GM19463 (cell line): ENCODE measurements around the gene DBT.
"Not testable (repeated sequence)": the region's sequence is repeated elsewhere in the genome, so short reads cannot be mapped to it uniquely, and the experiment has no call there.

ENCODE experiments used
- ATAC-seq: cut with Tn5 transposase; IDR thresholded peaks from one replicate; pipeline ENCODE4 v1.9.1; 2021; ENCODE audit warnings: mild to moderate bottlenecking, moderate library complexity; ENCODE audit not compliant: unreplicated experiment

The DBT gene

GRCh38 chr1:100252901-100253300 is 3.3 kb upstream of the DBT start:
- ATAC-seq: no peak

- ATAC-seq: no peak
Measured at GRCh38 chr1:100250807-100251206, 1.2 kb upstream of the DBT start.

DNA sequence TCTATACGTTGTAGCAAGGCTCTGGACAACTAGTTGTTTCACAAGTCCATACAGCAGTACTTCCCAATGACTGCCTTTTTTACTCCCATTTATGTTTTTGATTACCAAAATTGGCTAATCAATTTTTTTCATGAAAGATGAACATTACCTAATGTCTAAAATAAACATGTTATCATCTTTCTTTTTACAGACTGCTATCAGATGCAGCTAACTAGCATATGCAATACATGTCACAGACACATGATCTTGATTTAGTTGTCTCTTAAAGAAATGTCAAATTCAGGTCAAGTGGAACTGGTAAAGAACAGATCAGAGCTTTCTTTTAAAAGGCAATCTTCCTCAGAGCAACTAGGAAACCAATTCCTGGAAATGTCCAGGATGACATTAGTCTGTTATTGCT is 630 bp upstream of the DBT start:
- ATAC-seq: no peak

- no peak for ATAC-seq
Measured at GRCh38 chr1:100249155-100249536, 488 bp downstream of the DBT start.

- no peak for ATAC-seq
Measured at GRCh38 chr1:100246738-100247137, 2.9 kb downstream of the DBT start.

DNA sequence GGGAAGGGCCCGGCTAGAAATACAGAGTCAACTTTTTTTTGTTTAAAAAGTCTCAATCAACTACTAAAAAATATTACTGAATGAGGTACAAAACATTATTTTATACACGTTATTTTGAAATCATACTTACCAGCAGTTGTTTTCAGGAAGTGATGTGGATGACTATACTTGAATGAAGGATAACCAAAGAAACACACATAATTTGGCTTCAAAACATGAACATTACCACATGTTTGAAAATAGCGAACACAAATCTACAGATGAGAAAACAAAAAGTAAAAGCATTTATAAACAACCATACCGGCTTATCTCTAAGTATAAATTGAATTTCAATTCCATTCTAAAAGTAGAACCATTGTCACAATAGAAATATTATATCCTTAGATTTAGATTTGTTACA is 9.0 kb downstream of the DBT start:
- ATAC-seq: no peak

GRCh38 chr1:100239961-100240360 is 9.7 kb downstream of the DBT start:
- ATAC-seq: no peak

DNA sequence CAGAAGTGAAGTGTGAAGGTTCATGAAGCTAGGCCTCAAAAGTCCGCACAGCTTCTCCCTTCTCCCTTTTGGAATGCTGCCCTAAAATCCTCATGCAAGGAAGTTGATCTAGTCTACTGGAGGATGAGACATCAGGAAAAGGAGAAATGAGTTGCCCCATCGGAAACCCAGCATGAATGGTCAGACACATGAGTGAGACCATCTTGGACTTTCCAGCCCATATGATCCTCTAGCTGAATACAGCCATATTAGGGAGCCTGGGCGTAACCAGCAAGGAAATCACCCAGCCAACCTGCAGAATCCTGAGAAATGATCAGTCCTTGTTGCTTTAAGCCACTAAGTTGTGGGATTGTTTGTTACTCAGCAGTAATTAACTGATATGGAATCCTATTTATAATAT is 12.5 kb downstream of the DBT start:
- ATAC-seq: no peak

- no peak for ATAC-seq
Measured at GRCh38 chr1:100234432-100234831, 15.2 kb downstream of the DBT start.

- ATAC-seq: not testable (repeated sequence)
Measured at GRCh38 chr1:100233566-100233965, 16.1 kb downstream of the DBT start.

DNA sequence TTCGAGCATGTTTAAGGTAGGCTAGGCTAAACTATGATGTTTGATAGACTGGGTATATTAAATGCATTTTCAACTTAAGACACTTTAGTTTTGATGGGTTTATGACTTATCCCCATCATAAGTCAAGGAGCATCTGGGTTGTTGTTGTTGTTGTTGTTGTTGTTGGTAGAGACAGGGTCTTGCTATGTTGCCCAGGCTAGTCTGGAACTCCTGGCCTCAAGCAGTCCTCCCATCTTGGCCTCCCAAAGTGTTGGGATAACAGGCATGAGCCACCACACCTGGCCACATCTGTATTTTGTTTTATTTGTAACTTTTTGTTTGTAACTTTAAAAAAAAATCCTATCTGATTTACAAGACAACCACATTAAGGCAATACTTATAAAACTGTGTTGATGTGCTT is 17.5 kb downstream of the DBT start:
- ATAC-seq: no peak

DNA sequence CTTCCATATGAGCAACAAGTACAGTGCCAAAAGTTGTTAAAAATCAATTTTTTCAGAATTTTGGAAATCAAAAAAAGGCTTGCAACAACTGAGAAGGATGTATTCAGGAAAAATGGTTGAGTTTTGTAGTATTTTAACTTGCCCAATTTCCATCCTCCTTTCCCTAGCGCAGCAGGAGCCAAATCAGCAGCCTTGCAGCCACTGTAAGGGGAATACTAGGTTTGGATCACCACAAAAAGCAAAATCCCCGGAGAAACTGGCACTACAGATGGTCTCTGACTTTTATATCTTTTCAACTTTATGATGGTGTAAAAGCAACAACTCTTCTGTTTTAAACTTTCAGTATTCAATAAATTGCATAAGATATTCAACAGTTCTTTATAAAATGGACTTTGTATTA is 17.9 kb downstream of the DBT start:
- ATAC-seq: no peak

DNA sequence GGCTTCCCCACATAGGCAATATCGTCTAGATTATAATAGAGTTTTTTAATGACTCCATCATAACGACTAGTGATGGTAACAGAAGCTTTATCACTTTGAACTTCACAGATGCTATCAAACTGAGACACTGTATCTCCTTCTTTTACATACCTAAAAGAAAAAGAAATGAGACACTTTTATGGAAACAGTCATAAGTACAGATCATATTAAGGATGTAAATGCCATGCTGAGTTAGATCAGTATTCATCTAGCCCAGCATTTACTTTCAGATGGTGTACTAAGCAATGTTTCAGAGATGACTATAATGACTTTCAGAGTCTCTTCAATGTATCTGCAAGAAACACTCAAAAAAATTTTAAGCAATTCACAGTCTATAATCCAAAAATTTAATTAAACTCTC is 18.9 kb downstream of the DBT start:
- no peak for ATAC-seq

DNA sequence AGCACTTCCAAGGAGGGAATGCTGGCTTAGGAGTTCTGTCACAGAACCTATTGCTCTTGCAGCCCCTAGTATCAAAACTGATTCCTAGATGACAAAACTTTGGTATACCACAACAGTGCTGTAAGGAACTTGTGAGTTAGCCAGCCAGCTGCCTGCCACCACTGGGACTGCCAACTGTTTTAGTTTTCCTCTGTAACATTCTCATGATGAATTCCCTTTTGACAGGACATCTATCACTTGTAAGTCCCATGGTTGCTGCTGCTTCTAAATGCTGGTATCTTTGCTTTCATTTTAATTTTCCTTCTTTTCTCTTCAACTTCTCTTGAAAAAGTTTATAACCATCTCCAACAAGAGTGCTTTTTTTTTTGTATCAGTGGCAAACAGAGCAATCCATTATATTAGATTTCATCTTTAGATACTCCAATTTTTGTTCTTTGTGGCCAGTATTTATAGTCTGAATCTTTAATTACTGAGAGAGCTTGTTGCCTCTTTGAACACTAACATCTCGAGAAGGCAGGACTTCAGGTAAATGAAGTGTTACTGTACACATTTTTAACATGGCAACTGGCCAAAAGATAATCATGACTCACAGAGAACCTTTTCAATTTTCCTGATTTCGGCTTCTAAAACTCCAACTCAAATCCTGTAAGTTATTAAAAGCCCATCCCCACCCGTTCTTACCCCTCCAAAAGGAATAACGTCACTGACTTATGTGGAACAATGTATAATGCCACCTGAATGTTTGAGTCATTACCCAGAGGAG is 19.8 kb downstream of the DBT start:
- ATAC-seq: no peak

DNA sequence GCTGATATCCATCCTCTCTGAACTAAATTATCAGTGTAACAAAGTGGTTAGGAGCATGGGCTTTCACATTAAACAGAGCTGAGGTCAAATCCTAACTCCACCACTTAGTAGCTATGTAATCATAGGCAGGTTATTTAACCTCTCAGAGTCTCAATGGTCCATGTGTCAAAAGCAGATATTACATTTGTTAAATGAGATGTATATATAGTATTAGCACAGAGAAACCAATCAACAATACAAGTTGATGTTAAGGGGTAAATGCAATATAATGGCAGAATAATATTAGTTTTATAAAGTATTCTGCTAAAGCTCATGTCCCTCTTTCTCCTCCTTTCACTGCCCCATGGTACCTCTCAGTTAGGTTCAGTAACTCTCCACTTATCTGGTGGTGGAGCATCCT is 27.2 kb downstream of the DBT start:
- ATAC-seq: no peak

DNA sequence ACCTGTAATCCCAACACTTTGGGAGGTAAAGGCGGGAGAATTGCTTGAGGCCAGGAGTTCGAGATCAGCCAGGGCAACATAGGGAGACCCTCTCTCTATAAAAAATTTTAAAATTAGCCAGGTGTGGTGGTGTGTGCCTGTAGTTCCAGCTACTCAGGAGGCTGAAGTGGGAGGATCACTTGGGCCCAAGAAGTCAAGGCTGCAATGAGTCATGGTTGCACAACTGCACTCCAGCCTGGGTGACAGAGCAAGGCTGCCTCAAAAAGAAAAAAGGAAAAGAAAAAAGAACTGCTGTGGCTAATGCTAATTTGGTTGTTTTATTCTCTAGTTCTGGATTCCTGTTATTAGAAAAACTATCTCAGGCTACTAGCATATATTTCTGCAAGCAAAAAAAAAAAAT is 29.8 kb downstream of the DBT start:
- ATAC-seq: no peak

DNA sequence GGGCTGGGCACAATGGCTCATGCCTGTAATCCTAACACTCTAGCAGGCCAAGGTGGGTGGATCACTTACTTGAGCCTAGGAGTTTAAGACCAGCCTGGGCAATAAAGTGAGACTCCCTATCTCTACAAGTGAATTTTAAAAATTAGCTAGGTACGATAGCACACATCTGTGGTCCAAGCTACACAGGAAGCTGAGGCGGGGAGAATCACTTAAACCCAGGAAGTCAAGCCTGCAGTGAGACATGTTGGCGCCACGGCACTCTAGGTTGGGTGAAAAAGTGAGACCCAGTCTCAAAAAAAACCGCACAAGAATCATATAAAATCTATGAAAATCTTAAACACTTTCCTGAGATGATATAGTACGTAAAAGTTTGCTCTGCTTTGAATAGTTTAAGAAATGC is 30.2 kb downstream of the DBT start:
- ATAC-seq: no peak

DNA sequence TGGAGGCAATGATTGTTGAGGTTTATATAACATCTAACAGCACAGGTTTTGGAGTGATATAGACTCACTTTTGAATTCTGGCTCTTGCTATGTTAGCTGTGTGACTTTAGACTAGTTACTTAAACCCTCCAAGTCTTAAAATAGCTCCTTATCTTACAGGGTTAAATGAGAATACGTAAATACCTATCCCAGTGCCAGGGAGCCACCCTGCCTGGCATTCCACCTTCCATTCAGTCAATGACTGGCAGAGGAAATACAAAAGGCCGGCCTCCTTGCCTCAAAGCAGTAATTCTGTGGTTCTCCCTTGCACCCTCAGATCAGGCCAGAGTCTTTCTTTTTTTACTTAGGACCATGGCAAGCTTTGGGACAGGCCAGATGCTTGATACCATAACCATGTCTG is 31.8 kb downstream of the DBT start:
- ATAC-seq: no peak

DNA sequence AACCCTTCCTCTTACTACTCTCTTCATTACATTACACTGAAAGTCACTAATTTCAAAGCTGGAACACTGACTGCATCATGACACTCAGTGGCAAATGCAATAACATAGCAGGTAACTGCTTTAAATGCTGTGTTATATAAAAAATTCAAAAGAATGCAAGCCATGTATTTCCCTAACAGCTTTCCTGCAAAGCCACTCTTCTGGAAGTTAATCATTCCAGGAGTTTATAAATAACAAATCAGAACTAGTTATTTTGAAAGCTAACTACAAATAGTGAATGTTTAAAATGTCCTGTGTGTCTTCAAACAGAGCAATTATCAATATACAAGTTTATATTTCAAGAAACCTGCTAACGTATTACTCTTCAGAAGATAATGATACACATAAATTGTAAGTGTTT is 34.5 kb downstream of the DBT start:
- ATAC-seq: no peak

DNA sequence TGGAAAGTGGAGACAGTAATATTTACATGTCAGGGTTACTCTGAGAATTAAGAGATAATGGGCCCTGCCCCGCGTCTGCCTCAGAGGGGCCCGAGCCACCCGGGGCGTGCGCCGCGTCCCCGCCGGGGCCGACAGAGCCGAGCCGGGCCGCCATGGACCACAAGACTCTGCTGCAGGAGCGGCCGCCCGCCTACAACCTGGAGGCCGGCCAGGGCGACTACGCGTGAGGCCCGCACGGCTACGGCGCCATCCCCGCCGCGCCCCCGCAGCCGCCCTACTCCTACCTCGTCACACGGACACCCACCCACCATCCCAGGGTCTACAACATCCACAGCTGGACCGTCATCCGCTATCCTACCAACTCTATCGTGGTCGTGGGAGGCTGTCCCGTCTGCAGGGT is 36.5 kb downstream of the DBT start:
- no peak for ATAC-seq

DNA sequence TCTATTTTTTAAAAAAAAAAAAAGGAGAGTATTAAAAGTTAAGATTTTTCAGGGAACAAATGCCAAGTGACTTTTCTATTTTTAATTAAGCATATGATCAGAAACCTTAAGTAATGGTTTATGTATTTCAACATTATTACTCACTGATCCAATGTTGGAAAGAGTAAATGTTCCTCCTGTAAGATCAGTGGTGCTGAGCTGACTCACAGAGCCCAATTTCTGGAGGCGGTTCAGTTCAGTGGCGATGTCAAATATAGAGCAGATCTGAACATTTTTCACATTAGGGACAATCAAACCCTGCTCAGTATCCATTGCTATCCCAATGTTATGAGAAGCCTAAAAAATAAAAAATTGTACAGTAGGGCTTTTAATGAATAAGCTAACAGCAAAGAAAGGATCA is 43.3 kb downstream of the DBT start:
- no peak for ATAC-seq

DNA sequence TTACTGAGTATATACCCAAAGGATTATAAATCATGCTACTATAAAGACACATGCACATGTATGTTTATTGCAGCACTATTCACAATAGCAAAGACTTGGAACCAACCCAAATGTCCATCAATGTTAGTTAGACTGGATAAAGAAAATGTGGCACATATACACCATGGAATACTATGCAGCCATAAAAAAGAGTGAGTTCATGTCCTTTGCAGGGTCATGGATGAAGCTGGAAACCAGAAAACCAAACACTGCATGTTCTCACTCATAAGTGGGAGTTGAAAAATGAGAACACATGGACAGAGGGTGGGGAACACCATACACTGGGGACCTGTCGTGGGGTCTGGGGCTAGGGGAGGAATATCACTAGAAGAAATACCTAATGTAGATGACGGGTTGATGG is 44.0 kb downstream of the DBT start:
- not testable (repeated sequence) for ATAC-seq

GRCh38 chr1:100205103-100205502 is 44.5 kb downstream of the DBT start:
- not testable (repeated sequence) for ATAC-seq
